GM23338 (cell line): Measurements from ENCODE around the gene REM2. TPM values are rescaled to one million over a fixed set of nuclear protein-coding genes. Genes with fewer than 3 reads are reported as not detected.
A peak's percentile ranks its signal among the peaks of the same experiment; 100 is the strongest.

ENCODE experiments used
- ATAC-seq: fragments of 200-7000 bp; cut with Tn5 transposase; 3 replicates; pipeline ENCODE4 v1.9.1; 2020
- DNase-seq: peaks from one replicate; pipeline ENCODE4 v3.0.0-alpha.2; 2015; ENCODE audit warnings: low spot score
- H2AFZ ChIP-seq: fragments of 200-600 bp; sonication (generic); 2 replicates; pipeline ENCODE4 v1.8.0; 2016; ENCODE audit warnings: antibody characterized with exemption, mild to moderate bottlenecking, moderate library complexity
- H3F3A ChIP-seq: fragments of 200-600 bp; sonication (generic); replicated peaks from 2 replicates; pipeline ENCODE4 v1.8.0; 2017; ENCODE audit warnings: antibody characterized with exemption, mixed run types, low read depth
- H3K27ac ChIP-seq: fragments of 200-600 bp; sonication (generic); 2 replicates; pipeline ENCODE4 v1.6.1; 2016; ENCODE audit warnings: low read depth
- H3K27me3 ChIP-seq: fragments of 200-600 bp; sonication (generic); 2 replicates; pipeline ENCODE4 v1.8.0; 2016; ENCODE audit warnings: mild to moderate bottlenecking, mixed run types, moderate library complexity; ENCODE audit not compliant: insufficient read depth
- H3K36me3 ChIP-seq: fragments of 200-600 bp; sonication (generic); 2 replicates; pipeline ENCODE4 v1.8.0; 2016; ENCODE audit warnings: mild to moderate bottlenecking; ENCODE audit not compliant: insufficient read depth
- H3K4me1 ChIP-seq: fragments of 200-600 bp; sonication (generic); 2 replicates; pipeline ENCODE4 v1.8.0; 2016; ENCODE audit warnings: mild to moderate bottlenecking, moderate library complexity; ENCODE audit not compliant: insufficient read depth
- H3K4me2 ChIP-seq: fragments of 200-600 bp; sonication (generic); 2 replicates; pipeline ENCODE4 v1.7.1; 2017; ENCODE audit warnings: mixed run types
- H3K4me3 ChIP-seq: fragments of 200-600 bp; sonication (generic); 2 replicates; pipeline ENCODE4 v1.6.1; 2016; ENCODE audit warnings: mixed run types
- H3K79me2 ChIP-seq: fragments of 200-600 bp; sonication (generic); replicated peaks from 2 replicates; pipeline ENCODE4 v1.8.0; 2017; ENCODE audit warnings: mild to moderate bottlenecking; ENCODE audit not compliant: insufficient read depth
- H3K9me2 ChIP-seq: fragments of 200-600 bp; sonication (generic); 2 replicates; pipeline ENCODE4 v1.8.0; 2017; ENCODE audit not compliant: insufficient read depth
- H4K20me1 ChIP-seq: fragments of 200-600 bp; sonication (generic); replicated peaks from 2 replicates; pipeline ENCODE4 v1.8.0; 2017; ENCODE audit warnings: mild to moderate bottlenecking; ENCODE audit not compliant: insufficient read depth
- H3K27ac Mint-ChIP-seq: 2 replicates; pipeline ENCODE4 v1.8.0; 2020; ENCODE audit warnings: inconsistent platforms, mild to moderate bottlenecking, moderate library complexity, mixed read lengths
- H3K27me3 Mint-ChIP-seq: 3 replicates; pipeline ENCODE4 v1.8.0; 2022; ENCODE audit warnings: low read depth, mild to moderate bottlenecking, moderate library complexity, mixed read lengths, inconsistent platforms; ENCODE audit not compliant: insufficient read depth, poor library complexity
- H3K36me3 Mint-ChIP-seq: 3 replicates; pipeline ENCODE4 v1.8.0; 2021; ENCODE audit warnings: low read depth, mild to moderate bottlenecking, inconsistent platforms, moderate library complexity, mixed read lengths
- H3K4me1 Mint-ChIP-seq: 3 replicates; pipeline ENCODE4 v1.8.0; 2020; ENCODE audit warnings: mild to moderate bottlenecking, inconsistent platforms, mixed read lengths
- H3K4me3 Mint-ChIP-seq: 3 replicates; pipeline ENCODE4 v1.8.0; 2021; ENCODE audit warnings: moderate library complexity, mild to moderate bottlenecking, inconsistent platforms, mixed read lengths
- H3K9me3 Mint-ChIP-seq: 3 replicates; pipeline ENCODE4 v1.8.0; 2020; ENCODE audit warnings: moderate library complexity, mild to moderate bottlenecking, inconsistent platforms, mixed read lengths
- ETS1 ChIP-seq: IDR thresholded peaks from 2 replicates; pipeline ENCODE4 v1.6.1; 2016; ENCODE audit warnings: antibody characterized with exemption
- JUNB ChIP-seq: IDR thresholded peaks from one replicate; pipeline ENCODE4 v1.6.1; 2016; ENCODE audit warnings: antibody characterized with exemption; ENCODE audit not compliant: unreplicated experiment
- REST ChIP-seq: IDR thresholded peaks from one replicate; pipeline ENCODE4 v1.6.1; 2018; ENCODE audit warnings: antibody characterized with exemption; ENCODE audit not compliant: unreplicated experiment
- STAT1 ChIP-seq: IDR thresholded peaks from one replicate; pipeline ENCODE4 v1.6.1; 2016; ENCODE audit warnings: antibody characterized with exemption; ENCODE audit not compliant: unreplicated experiment
- polyA plus RNA-seq: library from polyadenylated mRNA; unstranded; fragments of >200 nt; fragmentation: Nextera tagmentation; extraction: Ambion mirVana; gene quantifications from 2 replicates; pipeline ENCODE4 v1.2.1, GENCODE V29; 2016
- total RNA-seq: library from RNA; depleted of rRNA; stranded (reverse); fragments of >200 nt; shearing (Covaris generic); gene quantifications from 2 replicates; pipeline ENCODE4 v1.2.3, GENCODE V29; 2014
- TF ChIP-seq, protein P1 (sequence below): fragments of 250-450 bp; sonication (Bioruptor Pico); IDR thresholded peaks from 2 replicates; pipeline ENCODE4 v1.5.0; 2020; ENCODE audit warnings: mild to moderate bottlenecking, moderate library complexity

The REM2 gene
- total and polyA plus RNA-seq, 2 experiments from 2014 or later = 0.31 to 2.9 TPM

DNA sequence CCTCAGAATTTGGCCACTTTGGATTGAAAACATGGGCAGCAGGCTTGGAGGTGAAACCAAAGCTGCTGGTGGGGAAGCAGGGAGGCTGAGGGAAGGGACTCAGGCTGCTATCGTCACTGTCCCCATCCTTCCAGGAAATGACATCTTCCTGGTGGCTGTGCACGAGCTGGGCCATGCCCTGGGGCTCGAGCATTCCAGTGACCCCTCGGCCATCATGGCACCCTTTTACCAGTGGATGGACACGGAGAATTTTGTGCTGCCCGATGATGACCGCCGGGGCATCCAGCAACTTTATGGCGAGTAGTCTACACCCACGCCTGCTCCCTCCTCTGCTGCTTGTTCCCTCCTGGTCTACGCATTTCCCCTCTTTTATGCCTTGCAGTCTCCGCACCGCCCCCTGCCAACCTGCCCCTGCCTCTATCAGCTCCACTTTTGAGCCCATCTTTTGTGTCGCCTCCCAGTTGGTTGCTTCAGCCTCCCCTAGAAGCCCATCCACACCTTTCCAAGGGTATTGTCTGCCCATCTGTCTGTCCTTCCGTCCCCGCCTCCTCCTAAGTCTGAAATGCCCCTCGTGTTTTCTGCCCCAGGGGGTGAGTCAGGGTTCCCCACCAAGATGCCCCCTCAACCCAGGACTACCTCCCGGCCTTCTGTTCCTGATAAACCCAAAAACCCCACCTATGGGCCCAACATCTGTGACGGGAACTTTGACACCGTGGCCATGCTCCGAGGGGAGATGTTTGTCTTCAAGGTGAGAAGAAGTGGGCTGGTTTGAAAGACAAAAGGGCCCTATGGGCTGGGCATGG, 39.7 kb upstream of the REM2 start:
- peaks cover 13% of the 10 kb centered on the region for H3K27me3 Mint-ChIP-seq
- TF ChIP-seq ETS1 = no peak
- H3K4me3 Mint-ChIP-seq = no peak overlapping the region; the same call in 2 of the 3 replicates
- H3K79me2 ChIP-seq = peaks cover 14% of the 10 kb centered on the region
- peaks cover 29% of the 10 kb centered on the region for H3K4me1 Mint-ChIP-seq
- DNase-seq (no peak), ATAC-seq (no peak)
- H3K27ac ChIP-seq = no peak overlapping the region
- H3K36me3 Mint-ChIP-seq = peaks cover 49% of the 10 kb centered on the region
- H3K9me3 Mint-ChIP-seq = no peaks in the 10 kb centered on the region
- no peaks in the 10 kb centered on the region; the same call in 1 of the 2 replicates for H3K36me3 ChIP-seq
- H3K4me3 ChIP-seq = no peak overlapping the region
- no peaks in the 10 kb centered on the region for H3K27me3 ChIP-seq
- H3K4me2 ChIP-seq = no peak overlapping the region
- peaks cover 19% of the 10 kb centered on the region for H3K4me1 ChIP-seq
- H3K27ac Mint-ChIP-seq = peak overlapping the region; percentile 73; the same call in 1 of the 2 replicates
- no peaks in the 10 kb centered on the region for H4K20me1 ChIP-seq
- H3K9me2 ChIP-seq = no peaks in the 10 kb centered on the region
- no peak overlapping the region for H2AFZ ChIP-seq
- peaks cover 13% of the 10 kb centered on the region for H3F3A ChIP-seq

DNA sequence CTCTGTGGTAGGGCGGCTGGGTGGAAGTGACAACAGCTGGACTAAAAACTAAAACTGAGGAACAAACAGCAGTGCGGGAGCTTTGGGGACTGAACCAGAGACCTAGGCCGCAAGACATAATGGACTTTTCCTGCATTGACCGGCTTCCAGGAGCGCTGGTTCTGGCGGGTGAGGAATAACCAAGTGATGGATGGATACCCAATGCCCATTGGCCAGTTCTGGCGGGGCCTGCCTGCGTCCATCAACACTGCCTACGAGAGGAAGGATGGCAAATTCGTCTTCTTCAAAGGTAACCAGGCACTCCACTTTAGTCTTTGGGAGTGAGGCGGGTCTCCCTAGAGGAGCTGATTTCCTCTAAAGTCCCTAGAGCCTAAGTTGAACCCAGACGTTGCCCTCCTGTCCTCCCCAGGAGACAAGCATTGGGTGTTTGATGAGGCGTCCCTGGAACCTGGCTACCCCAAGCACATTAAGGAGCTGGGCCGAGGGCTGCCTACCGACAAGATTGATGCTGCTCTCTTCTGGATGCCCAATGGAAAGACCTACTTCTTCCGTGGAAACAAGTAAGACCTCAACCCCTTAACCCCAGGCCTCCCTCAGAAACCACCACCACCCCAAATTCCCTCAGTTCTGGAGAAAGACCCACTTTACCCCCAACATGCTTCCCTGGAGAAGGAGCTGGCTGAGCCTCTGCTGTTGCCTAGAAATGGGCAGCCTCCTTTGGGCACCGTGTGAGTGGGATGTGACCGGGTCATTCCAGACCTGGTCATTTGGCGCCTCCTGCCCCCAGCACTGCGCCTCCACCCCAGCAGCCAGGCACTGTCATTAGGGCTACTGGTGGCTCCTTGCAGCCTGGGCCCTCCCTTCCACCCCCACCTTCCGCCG, 38.6 kb upstream of the REM2 start:
- Mint-ChIP-seq H3K36me3 (peaks cover 49% of the 10 kb centered on the region), H3K4me3 (no peak overlapping the region), H3K27me3 (peaks cover 12% of the 10 kb centered on the region), H3K9me3 (no peaks in the 10 kb centered on the region), H3K4me1 (peaks cover 28% of the 10 kb centered on the region), H3K27ac (no peak overlapping the region)
- no peaks in the 10 kb centered on the region for H3K9me2 ChIP-seq
- DNase-seq (no peak), ATAC-seq (no peak)
- H3K4me2 ChIP-seq = no peak overlapping the region
- no peak for TF ChIP-seq STAT1
- TF ChIP-seq JUNB = no peak
- no peak for TF ChIP-seq REST
- TF ChIP-seq, protein P1, sequence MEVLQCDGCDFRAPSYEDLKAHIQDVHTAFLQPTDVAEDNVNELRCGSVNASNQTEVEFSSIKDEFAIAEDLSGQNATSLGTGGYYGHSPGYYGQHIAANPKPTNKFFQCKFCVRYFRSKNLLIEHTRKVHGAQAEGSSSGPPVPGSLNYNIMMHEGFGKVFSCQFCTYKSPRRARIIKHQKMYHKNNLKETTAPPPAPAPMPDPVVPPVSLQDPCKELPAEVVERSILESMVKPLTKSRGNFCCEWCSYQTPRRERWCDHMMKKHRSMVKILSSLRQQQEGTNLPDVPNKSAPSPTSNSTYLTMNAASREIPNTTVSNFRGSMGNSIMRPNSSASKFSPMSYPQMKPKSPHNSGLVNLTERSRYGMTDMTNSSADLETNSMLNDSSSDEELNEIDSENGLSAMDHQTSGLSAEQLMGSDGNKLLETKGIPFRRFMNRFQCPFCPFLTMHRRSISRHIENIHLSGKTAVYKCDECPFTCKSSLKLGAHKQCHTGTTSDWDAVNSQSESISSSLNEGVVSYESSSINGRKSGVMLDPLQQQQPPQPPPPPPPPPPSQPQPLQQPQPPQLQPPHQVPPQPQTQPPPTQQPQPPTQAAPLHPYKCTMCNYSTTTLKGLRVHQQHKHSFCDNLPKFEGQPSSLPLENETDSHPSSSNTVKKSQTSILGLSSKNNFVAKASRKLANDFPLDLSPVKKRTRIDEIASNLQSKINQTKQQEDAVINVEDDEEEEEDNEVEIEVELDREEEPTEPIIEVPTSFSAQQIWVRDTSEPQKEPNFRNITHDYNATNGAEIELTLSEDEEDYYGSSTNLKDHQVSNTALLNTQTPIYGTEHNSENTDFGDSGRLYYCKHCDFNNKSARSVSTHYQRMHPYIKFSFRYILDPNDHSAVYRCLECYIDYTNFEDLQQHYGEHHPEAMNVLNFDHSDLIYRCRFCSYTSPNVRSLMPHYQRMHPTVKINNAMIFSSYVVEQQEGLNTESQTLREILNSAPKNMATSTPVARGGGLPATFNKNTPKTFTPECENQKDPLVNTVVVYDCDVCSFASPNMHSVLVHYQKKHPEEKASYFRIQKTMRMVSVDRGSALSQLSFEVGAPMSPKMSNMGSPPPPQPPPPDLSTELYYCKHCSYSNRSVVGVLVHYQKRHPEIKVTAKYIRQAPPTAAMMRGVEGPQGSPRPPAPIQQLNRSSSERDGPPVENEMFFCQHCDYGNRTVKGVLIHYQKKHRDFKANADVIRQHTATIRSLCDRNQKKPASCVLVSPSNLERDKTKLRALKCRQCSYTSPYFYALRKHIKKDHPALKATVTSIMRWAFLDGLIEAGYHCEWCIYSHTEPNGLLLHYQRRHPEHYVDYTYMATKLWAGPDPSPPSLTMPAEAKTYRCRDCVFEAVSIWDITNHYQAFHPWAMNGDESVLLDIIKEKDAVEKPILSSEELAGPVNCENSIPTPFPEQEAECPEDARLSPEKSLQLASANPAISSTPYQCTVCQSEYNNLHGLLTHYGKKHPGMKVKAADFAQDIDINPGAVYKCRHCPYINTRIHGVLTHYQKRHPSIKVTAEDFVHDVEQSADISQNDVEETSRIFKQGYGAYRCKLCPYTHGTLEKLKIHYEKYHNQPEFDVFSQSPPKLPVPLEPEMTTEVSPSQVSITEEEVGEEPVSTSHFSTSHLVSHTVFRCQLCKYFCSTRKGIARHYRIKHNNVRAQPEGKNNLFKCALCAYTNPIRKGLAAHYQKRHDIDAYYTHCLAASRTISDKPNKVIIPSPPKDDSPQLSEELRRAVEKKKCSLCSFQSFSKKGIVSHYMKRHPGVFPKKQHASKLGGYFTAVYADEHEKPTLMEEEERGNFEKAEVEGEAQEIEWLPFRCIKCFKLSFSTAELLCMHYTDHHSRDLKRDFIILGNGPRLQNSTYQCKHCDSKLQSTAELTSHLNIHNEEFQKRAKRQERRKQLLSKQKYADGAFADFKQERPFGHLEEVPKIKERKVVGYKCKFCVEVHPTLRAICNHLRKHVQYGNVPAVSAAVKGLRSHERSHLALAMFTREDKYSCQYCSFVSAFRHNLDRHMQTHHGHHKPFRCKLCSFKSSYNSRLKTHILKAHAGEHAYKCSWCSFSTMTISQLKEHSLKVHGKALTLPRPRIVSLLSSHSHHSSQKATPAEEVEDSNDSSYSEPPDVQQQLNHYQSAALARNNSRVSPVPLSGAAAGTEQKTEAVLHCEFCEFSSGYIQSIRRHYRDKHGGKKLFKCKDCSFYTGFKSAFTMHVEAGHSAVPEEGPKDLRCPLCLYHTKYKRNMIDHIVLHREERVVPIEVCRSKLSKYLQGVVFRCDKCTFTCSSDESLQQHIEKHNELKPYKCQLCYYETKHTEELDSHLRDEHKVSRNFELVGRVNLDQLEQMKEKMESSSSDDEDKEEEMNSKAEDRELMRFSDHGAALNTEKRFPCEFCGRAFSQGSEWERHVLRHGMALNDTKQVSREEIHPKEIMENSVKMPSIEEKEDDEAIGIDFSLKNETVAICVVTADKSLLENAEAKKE = no peak
- peaks cover 18% of the 10 kb centered on the region for H3K4me1 ChIP-seq
- H3K36me3 ChIP-seq = no peaks in the 10 kb centered on the region; the same call in 1 of the 2 replicates
- H3K79me2 ChIP-seq = peaks cover 2% of the 10 kb centered on the region
- no peak overlapping the region for H3K27ac ChIP-seq
- H3F3A ChIP-seq = peaks cover 12% of the 10 kb centered on the region
- no peaks in the 10 kb centered on the region for H3K27me3 ChIP-seq
- no peak overlapping the region for H2AFZ ChIP-seq
- no peak overlapping the region for H3K4me3 ChIP-seq
- no peaks in the 10 kb centered on the region for H4K20me1 ChIP-seq
